Neural crest cell (in vitro differentiated cells): ENCODE data around the gene NEUROD6. TPM values are rescaled to one million over a fixed set of nuclear protein-coding genes. Genes with fewer than 3 reads are reported as not detected.

ENCODE experiments used
- DNase-seq: peaks from one replicate; pipeline ENCODE4 v3.0.0; 2021; ENCODE audit warnings: low read depth, mixed read lengths, low spot score
- H3K27ac Mint-ChIP-seq: one replicate; pipeline ENCODE4 v1.8.0; 2021; ENCODE audit warnings: mild to moderate bottlenecking, mixed read lengths; ENCODE audit not compliant: unreplicated experiment
- H3K27me3 Mint-ChIP-seq: 2 replicates; pipeline ENCODE4 v1.8.0; 2021; ENCODE audit warnings: low read depth, mild to moderate bottlenecking, mixed read lengths
- H3K36me3 Mint-ChIP-seq: 2 replicates; pipeline ENCODE4 v1.8.0; 2021; ENCODE audit warnings: low read depth, mild to moderate bottlenecking, mixed read lengths
- H3K4me1 Mint-ChIP-seq: 2 replicates; pipeline ENCODE4 v1.8.0; 2021; ENCODE audit warnings: mixed read lengths
- H3K4me3 Mint-ChIP-seq: one replicate; pipeline ENCODE4 v1.8.0; 2021; ENCODE audit warnings: mild to moderate bottlenecking, mixed read lengths
- H3K9me3 Mint-ChIP-seq: 2 replicates; pipeline ENCODE4 v1.8.0; 2021; ENCODE audit warnings: mixed read lengths
- CTCF ChIP-seq: fragments of 200-600 bp; sonication (generic); conservative IDR thresholded peaks from 2 replicates; pipeline ENCODE4 v1.5.0; 2021; ENCODE audit warnings: antibody characterized with exemption, mild to moderate bottlenecking
- total RNA-seq: library from RNA; stranded (reverse); gene quantifications from 2 replicates; pipeline ENCODE4 v1.2.1, GENCODE V29; 2021

The NEUROD6 gene
- total RNA-seq, 1 donor from 2014 or later, result not detected

GRCh38 chr7:31316876-31317275, 23.6 kb downstream of the NEUROD6 start:
- no peak for TF ChIP-seq CTCF
- peaks cover 6% of the 10 kb centered on the region for H3K4me1 Mint-ChIP-seq
- no peaks in the 10 kb centered on the region for H3K27me3 Mint-ChIP-seq

GRCh38 chr7:31315758-31316157, 24.8 kb downstream of the NEUROD6 start:
- Mint-ChIP-seq H3K4me3 (no peak overlapping the region), H3K4me1 (peaks cover 10% of the 10 kb centered on the region), H3K27me3 (no peaks in the 10 kb centered on the region)

More at GRCh38 chr7:31316876-31317275, 23.6 kb downstream of the NEUROD6 start:
- DNase-seq, result no peak
- H3K36me3 Mint-ChIP-seq, result no peaks in the 10 kb centered on the region
- H3K27ac Mint-ChIP-seq, result no peak overlapping the region
- no peaks in the 10 kb centered on the region for H3K9me3 Mint-ChIP-seq
- H3K4me3 Mint-ChIP-seq, result no peak overlapping the region

GRCh38 chr7:31314781-31315180, 25.7 kb downstream of the NEUROD6 start:
- H3K27me3 Mint-ChIP-seq, result no peaks in the 10 kb centered on the region
- no peaks in the 10 kb centered on the region for H3K36me3 Mint-ChIP-seq
- no peaks in the 10 kb centered on the region for H3K9me3 Mint-ChIP-seq
- no peak for TF ChIP-seq CTCF
- no peak for DNase-seq
- peaks cover 10% of the 10 kb centered on the region for H3K4me1 Mint-ChIP-seq
- no peak overlapping the region for H3K4me3 Mint-ChIP-seq
- no peak overlapping the region for H3K27ac Mint-ChIP-seq

More at GRCh38 chr7:31315758-31316157, 24.8 kb downstream of the NEUROD6 start:
- Mint-ChIP-seq H3K9me3 (no peaks in the 10 kb centered on the region), H3K27ac (no peak overlapping the region), H3K36me3 (no peaks in the 10 kb centered on the region)
- TF ChIP-seq CTCF, result no peak
- no peak for DNase-seq

- Mint-ChIP-seq H3K36me3 (no peaks in the 10 kb centered on the region), H3K9me3 (no peaks in the 10 kb centered on the region), H3K27me3 (no peaks in the 10 kb centered on the region), H3K4me3 (no peak overlapping the region), H3K4me1 (peaks cover 10% of the 10 kb centered on the region), H3K27ac (no peak overlapping the region)
- DNase-seq, result no peak
- no peak for TF ChIP-seq CTCF
Measured at GRCh38 chr7:31312889-31313288, 27.6 kb downstream of the NEUROD6 start.

GRCh38 chr7:31311552-31311951, 29.0 kb downstream of the NEUROD6 start:
- TF ChIP-seq CTCF, result no peak
- no peak overlapping the region for H3K27ac Mint-ChIP-seq

More at GRCh38 chr7:31311552-31311951, 29.0 kb downstream of the NEUROD6 start:
- no peak for DNase-seq
- no peak overlapping the region for H3K4me3 Mint-ChIP-seq
- H3K27me3 Mint-ChIP-seq, result no peaks in the 10 kb centered on the region
- H3K36me3 Mint-ChIP-seq, result no peaks in the 10 kb centered on the region
- H3K9me3 Mint-ChIP-seq, result no peaks in the 10 kb centered on the region
- peaks cover 10% of the 10 kb centered on the region for H3K4me1 Mint-ChIP-seq
